Measurements from ENCODE around the gene DNAJC13. TPM values are rescaled to one million over a fixed set of nuclear protein-coding genes. Genes with fewer than 3 reads are reported as not detected.

DNAJC13 gene
- total RNA-seq, 4 donors from 2014 or later: 42.0 to 102 (median 52.1) TPM

DNA sequence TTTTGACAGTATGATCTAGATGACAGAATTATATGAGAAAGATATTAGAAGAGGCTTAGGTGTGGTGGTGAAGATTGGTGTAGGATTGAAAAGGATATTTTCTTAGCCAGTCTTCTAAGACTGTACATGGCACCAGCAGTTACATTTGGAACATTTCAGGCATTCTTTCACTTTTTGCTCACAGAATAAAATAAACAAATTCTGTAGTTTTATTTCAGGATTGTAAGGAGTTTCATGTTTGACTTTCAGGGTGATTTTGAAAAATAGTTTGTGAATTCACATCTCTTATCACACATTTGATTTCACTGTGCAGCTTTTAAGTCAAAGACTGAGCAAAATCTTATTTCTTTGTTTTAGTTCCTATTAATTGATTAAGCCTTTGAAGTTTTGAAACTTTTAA lies 27.1 kb downstream of the DNAJC13 start:
- Histone ChIP-seq H3K36me3 (peaks cover 0 to 15% (median 0%) of the 10 kb centered on the region in 3 donors), H3K27me3 (no peaks in the 10 kb centered on the region), H3K27ac (no peak overlapping the region), H3K9me3 (no peaks in the 10 kb centered on the region), H3K4me3 (no peak overlapping the region), H3K4me1 (peaks cover 0 to 15% (median 0%) of the 10 kb centered on the region in 4 donors)
- DNase-seq: no peak
- TF ChIP-seq, protein P1, sequence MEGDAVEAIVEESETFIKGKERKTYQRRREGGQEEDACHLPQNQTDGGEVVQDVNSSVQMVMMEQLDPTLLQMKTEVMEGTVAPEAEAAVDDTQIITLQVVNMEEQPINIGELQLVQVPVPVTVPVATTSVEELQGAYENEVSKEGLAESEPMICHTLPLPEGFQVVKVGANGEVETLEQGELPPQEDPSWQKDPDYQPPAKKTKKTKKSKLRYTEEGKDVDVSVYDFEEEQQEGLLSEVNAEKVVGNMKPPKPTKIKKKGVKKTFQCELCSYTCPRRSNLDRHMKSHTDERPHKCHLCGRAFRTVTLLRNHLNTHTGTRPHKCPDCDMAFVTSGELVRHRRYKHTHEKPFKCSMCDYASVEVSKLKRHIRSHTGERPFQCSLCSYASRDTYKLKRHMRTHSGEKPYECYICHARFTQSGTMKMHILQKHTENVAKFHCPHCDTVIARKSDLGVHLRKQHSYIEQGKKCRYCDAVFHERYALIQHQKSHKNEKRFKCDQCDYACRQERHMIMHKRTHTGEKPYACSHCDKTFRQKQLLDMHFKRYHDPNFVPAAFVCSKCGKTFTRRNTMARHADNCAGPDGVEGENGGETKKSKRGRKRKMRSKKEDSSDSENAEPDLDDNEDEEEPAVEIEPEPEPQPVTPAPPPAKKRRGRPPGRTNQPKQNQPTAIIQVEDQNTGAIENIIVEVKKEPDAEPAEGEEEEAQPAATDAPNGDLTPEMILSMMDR (IDR thresholded peaks at IDR 0.05): no peak
- no peak for TF ChIP-seq POLR2A (IDR thresholded peaks at IDR 0.05)

DNA sequence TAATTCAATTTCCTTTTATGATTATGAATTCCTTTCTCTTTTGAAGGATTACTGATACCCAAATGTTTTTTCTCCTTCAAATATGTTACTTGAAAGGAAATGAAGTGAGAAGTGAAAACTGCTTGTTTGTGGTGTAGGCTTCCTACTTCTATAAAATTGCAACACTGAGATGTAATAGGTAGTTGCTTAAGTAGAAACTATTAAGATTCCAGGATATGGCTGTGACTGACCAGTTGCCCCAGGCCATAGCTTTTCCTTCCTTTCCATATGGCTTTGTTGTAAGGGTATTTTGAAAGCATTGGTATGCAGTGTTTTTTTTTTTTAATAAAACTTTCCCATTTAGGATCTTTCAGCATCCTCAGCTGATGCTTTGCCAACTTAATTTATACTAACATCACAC lies 28.5 kb downstream of the DNAJC13 start:
- peaks cover 0 to 13% (median 0%) of the 10 kb centered on the region in 3 donors for H3K36me3 ChIP-seq
- H3K4me3 ChIP-seq: no peak overlapping the region
- TF ChIP-seq, protein P1 (IDR thresholded peaks at IDR 0.05): no peak
- TF ChIP-seq POLR2A (IDR thresholded peaks at IDR 0.05): no peak
- no peak overlapping the region for H3K27ac ChIP-seq
- H3K4me1 ChIP-seq: peaks cover 0 to 15% (median 0%) of the 10 kb centered on the region in 4 donors
- no peaks in the 10 kb centered on the region for H3K27me3 ChIP-seq
- no peak for DNase-seq
- H3K9me3 ChIP-seq: no peaks in the 10 kb centered on the region

DNA sequence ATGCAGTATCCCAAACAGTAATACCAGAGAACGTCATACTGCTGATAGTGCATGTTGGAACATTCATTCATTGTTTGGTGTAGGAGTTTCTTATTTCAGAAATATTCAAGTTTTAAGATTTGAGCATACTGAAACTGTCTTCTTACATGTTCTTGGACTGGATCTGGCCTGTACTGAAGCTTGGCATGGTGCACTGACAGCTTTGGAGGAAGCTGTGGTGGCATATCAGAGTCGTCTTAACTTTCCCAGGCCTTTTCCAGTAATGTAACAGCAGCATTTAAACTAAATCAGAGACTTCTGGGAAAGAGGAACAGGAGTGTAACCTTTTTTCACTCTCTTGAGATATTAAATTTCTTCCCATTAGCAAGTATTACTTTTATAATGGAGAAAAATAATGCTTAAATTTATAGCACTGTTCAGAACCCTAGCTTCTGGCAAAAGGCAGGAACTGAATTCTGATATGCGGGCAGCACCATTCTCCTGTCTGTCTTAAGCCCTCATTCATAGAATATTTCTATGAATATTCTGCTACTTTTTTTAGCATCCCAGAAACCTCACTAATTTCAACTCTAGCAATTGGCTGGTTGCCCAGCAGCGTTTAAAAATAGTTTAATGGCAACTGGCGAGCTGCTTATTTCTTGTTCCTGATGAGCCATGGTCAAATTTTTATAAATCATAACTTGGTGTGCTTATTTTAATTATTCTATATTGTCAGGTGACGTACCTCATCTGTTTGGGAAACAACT lies 31.1 kb downstream of the DNAJC13 start:
- Histone ChIP-seq H3K4me1 (peaks cover 0 to 15% (median 0%) of the 10 kb centered on the region in 4 donors), H3K27me3 (no peaks in the 10 kb centered on the region), H3K36me3 (peaks cover 0 to 32% (median 0%) of the 10 kb centered on the region in 3 donors), H3K27ac (no peak overlapping the region), H3K9me3 (no peaks in the 10 kb centered on the region), H3K4me3 (no peak overlapping the region)
- no peak for TF ChIP-seq POLR2A (IDR thresholded peaks at IDR 0.05)
- TF ChIP-seq, protein P1 (IDR thresholded peaks at IDR 0.05): no peak
- DNase-seq: no peak

DNA sequence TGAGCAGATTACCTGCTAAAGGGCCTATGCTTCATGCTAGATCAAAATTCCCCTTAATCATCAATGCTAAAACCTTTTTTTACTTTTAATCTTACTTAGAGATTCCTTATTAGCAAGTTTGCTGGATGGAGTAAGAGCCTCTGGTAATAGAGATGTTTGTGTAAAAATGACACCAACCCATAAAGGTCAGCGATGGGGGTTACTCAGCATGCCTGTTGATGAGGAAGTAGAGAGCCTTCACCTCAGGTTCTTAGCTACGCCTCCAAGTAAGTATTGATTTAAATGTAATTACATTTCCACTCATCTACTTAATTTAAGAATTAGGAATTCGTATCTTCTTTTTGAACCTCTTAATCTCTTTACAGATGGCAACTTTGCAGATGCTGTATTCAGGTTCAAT lies 38.8 kb downstream of the DNAJC13 start:
- Histone ChIP-seq H3K36me3 (peaks cover 0 to 87% (median 0%) of the 10 kb centered on the region in 3 donors), H3K4me1 (no peaks in the 10 kb centered on the region), H3K9me3 (no peaks in the 10 kb centered on the region), H3K27ac (no peak overlapping the region), H3K27me3 (no peaks in the 10 kb centered on the region), H3K4me3 (no peak overlapping the region)
- no peak for DNase-seq
- TF ChIP-seq, protein P1 (IDR thresholded peaks at IDR 0.05): no peak
- TF ChIP-seq POLR2A (IDR thresholded peaks at IDR 0.05): no peak

DNA sequence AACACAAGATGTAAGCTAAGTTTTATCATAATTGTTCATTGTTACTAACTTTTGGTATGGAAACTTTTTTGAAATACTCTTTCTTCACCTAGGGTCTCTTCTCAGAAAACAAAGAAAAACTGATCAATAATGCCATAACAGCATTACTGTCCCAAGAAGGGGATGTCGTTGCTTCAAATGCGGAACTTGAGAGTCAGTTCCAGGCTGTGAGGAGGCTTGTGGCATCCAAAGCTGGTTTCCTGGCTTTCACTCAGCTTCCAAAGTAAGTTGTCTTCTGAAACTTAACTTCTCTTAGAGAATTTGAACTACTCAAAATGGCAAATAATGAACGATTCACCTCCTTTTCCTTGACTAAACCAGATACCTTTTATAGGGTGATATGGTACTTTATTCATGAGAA lies 39.3 kb downstream of the DNAJC13 start:
- no peaks in the 10 kb centered on the region for H3K4me1 ChIP-seq
- H3K27me3 ChIP-seq: no peaks in the 10 kb centered on the region
- peaks cover 0 to 92% (median 0%) of the 10 kb centered on the region in 3 donors for H3K36me3 ChIP-seq
- TF ChIP-seq POLR2A (IDR thresholded peaks at IDR 0.05): no peak
- TF ChIP-seq, protein P1 (IDR thresholded peaks at IDR 0.05): no peak
- H3K9me3 ChIP-seq: no peaks in the 10 kb centered on the region
- H3K27ac ChIP-seq: no peak overlapping the region
- DNase-seq: no peak
- no peak overlapping the region for H3K4me3 ChIP-seq

Measured in Peyer's patch (tissue), 4 donors.